PC-9 (cell line): ENCODE measurements around the gene DDX10.

Experiments
- CTCF ChIP-seq: fragments of 200-600 bp; sonication (generic); conservative IDR thresholded peaks from 2 replicates; pipeline ENCODE4 v1.6.1; 2017; ENCODE audit warnings: mixed run types, antibody characterized with exemption, mild to moderate bottlenecking, moderate library complexity
- EZH2 ChIP-seq: fragments of 200-600 bp; sonication (generic); IDR thresholded peaks from 2 replicates; pipeline ENCODE4 v1.8.0; 2017; ENCODE audit warnings: antibody characterized with exemption, low read depth

- TF ChIP-seq CTCF (no peak), EZH2 (no peak)
Measured at GRCh38 chr11:108914211-108914610, 249.3 kb downstream of the DDX10 start.
